Lower leg skin (tissue), 3 donors: ENCODE data around the gene PLOD3.

Experiments used
- POLR2A ChIP-seq, 2 donors: fragments of 450-650 bp; IDR thresholded peaks; one replicate each; pipeline ENCODE4 v1.6.1; 2016 to 2017; ENCODE audit warnings: antibody characterized with exemption in 2 of 2, mild to moderate bottlenecking in 1 of 2, moderate library complexity in 1 of 2
- TF ChIP-seq, protein P1 (sequence below), 3 donors: fragments of 450-650 bp; IDR thresholded peaks; one replicate each; pipeline ENCODE4 v1.5.1; 2016; ENCODE audit warnings: antibody characterized with exemption in 3 of 3, mild to moderate bottlenecking in 3 of 3, moderate library complexity in 2 of 3

- TF ChIP-seq POLR2A (IDR thresholded peaks at IDR 0.05) = no peak
- TF ChIP-seq, protein P1, sequence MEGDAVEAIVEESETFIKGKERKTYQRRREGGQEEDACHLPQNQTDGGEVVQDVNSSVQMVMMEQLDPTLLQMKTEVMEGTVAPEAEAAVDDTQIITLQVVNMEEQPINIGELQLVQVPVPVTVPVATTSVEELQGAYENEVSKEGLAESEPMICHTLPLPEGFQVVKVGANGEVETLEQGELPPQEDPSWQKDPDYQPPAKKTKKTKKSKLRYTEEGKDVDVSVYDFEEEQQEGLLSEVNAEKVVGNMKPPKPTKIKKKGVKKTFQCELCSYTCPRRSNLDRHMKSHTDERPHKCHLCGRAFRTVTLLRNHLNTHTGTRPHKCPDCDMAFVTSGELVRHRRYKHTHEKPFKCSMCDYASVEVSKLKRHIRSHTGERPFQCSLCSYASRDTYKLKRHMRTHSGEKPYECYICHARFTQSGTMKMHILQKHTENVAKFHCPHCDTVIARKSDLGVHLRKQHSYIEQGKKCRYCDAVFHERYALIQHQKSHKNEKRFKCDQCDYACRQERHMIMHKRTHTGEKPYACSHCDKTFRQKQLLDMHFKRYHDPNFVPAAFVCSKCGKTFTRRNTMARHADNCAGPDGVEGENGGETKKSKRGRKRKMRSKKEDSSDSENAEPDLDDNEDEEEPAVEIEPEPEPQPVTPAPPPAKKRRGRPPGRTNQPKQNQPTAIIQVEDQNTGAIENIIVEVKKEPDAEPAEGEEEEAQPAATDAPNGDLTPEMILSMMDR (IDR thresholded peaks at IDR 0.05) = no peak
Observed at GRCh38 chr7:101237206-101238067, 20.1 kb upstream of the PLOD3 start, which contains the start of gene CLDN15.
